ENCODE results near the gene TAB2. TPM values are rescaled to one million over a fixed set of nuclear protein-coding genes. Genes with fewer than 3 reads are reported as not detected.

The TAB2 gene
- total RNA-seq, 1 experiment from 2014 or later, result 38.1 TPM

DNA sequence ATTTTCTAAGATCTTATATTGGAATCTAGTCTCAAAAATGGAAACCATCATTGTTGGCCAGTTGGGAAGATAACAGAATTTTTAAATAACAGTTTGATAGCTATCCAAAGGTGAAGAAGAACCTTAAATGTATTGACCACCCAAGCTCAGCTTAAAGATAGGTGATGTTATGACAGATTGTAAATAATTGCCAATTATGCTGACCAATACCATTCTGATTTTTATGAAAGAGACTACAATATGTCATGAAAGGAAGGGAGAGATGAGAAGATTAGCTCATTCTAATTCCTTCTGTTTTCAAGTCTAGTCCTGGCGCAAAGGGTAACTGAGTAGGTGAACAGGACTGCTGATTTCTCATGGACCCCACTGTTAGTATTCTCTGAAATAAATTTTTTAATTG lies 5.7 kb upstream of the TAB2 start:
- CTCF ChIA-PET, result no interaction called here
- H3K4me3 Mint-ChIP-seq (ENCODE audit: low read depth, unreplicated experiment), result no peak overlapping the region
- H3K36me3 Mint-ChIP-seq (ENCODE audit: insufficient read depth, unreplicated experiment), result peaks cover 8% of the 10 kb centered on the region
- H3K27ac Mint-ChIP-seq (ENCODE audit: unreplicated experiment), result no peak overlapping the region
- peaks cover 3% of the 10 kb centered on the region for H3K9me3 Mint-ChIP-seq (ENCODE audit: low read depth, unreplicated experiment)
- intact Hi-C loops (cut with micrococcal nuclease; ENCODE audit: unreplicated experiment), result no loop called here
- no peaks in the 10 kb centered on the region for H3K27me3 Mint-ChIP-seq (ENCODE audit: unreplicated experiment)
- DNase-seq, result no peak
- no peaks in the 10 kb centered on the region for H3K4me1 Mint-ChIP-seq (ENCODE audit: low read depth, unreplicated experiment)
- BruUV-seq (replicated peaks), result no TSS peak
- TF ChIP-seq, protein P1, sequence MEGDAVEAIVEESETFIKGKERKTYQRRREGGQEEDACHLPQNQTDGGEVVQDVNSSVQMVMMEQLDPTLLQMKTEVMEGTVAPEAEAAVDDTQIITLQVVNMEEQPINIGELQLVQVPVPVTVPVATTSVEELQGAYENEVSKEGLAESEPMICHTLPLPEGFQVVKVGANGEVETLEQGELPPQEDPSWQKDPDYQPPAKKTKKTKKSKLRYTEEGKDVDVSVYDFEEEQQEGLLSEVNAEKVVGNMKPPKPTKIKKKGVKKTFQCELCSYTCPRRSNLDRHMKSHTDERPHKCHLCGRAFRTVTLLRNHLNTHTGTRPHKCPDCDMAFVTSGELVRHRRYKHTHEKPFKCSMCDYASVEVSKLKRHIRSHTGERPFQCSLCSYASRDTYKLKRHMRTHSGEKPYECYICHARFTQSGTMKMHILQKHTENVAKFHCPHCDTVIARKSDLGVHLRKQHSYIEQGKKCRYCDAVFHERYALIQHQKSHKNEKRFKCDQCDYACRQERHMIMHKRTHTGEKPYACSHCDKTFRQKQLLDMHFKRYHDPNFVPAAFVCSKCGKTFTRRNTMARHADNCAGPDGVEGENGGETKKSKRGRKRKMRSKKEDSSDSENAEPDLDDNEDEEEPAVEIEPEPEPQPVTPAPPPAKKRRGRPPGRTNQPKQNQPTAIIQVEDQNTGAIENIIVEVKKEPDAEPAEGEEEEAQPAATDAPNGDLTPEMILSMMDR (IDR thresholded peaks at IDR 0.05; ENCODE audit: unreplicated experiment), result no peak

DNA sequence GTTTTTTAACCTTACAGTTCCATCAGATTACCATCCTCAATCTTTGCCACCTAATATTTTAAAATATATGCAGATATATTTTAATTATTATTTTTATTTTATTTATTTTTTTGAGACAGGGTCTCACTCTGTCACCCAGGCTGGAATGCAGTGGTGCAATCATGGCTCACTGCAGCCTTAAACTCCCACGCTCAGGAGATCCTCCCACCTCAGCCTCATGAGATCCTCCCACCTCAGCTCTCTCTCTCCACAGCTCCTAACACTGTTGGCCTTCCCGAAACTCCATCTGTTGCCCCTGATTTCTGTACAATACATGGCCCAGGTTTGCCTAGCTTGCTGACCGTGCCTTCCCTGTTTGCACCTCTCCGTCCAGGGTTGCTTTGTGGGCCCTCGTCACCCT lies 4.4 kb upstream of the TAB2 start:
- Mint-ChIP-seq H3K4me1 (ENCODE audit: low read depth, unreplicated experiment) (no peaks in the 10 kb centered on the region), H3K27me3 (ENCODE audit: unreplicated experiment) (no peaks in the 10 kb centered on the region), H3K9me3 (ENCODE audit: low read depth, unreplicated experiment) (peaks cover 3% of the 10 kb centered on the region), H3K4me3 (ENCODE audit: low read depth, unreplicated experiment) (no peak overlapping the region), H3K27ac (ENCODE audit: unreplicated experiment) (no peak overlapping the region), H3K36me3 (ENCODE audit: insufficient read depth, unreplicated experiment) (peaks cover 20% of the 10 kb centered on the region)
- no TSS peak for BruUV-seq (replicated peaks)
- intact Hi-C loops (cut with micrococcal nuclease; ENCODE audit: unreplicated experiment), result no loop called here
- TF ChIP-seq, protein P1 (IDR thresholded peaks at IDR 0.05; ENCODE audit: unreplicated experiment), result no peak
- CTCF ChIA-PET, result no interaction called here
- DNase-seq, result no peak

DNA sequence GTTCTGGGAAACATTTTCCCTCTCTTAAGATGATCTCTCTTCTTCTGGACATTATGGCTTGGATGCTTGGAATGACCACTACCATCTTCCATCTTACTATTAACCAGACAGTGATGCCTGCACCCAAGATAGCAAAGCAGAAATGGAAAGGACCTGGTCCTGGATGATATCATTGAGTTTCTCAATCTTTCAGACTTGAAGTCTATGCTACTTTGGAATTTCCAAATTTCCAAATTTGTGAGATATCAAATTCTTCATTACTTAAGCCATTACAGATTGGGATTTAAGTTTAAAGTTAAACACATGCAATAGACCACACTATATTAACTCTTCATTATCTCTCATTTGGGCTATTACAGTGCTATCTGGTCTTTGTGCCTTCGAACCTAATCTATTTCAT lies 3.7 kb upstream of the TAB2 start:
- intact Hi-C loops (cut with micrococcal nuclease; ENCODE audit: unreplicated experiment), result no loop called here

DNA sequence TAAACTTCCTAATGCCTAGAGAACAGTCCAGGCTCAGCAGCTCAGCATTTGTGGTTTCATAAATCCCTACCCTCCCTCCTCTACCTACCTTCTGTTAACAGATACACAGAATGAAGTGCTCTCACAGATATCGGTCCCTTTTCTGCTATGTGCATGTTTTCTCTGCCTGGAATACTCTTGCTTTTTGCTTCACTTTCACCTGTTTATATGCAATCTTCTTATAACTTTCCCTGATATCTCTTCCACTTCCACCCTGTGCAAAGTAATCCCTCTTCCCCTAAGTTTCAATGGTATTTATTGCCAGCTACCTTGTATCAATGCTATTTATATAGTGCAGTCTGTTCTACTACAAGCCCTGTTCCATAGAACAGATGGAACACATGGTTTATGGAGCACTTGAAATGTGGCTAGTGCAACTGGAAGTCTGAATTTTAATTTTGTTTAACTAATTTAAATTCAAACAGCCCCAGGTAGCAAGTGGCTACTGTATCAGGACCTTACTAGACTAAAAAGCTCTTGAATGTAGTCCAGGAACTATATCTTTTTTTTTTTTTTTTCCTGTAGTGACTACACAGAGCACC lies 3.1 kb upstream of the TAB2 start:
- H3K4me1 Mint-ChIP-seq (ENCODE audit: low read depth, unreplicated experiment), result no peaks in the 10 kb centered on the region
- no peak overlapping the region for H3K4me3 Mint-ChIP-seq (ENCODE audit: low read depth, unreplicated experiment)
- peaks cover 3% of the 10 kb centered on the region for H3K9me3 Mint-ChIP-seq (ENCODE audit: low read depth, unreplicated experiment)
- H3K36me3 Mint-ChIP-seq (ENCODE audit: insufficient read depth, unreplicated experiment), result peaks cover 29% of the 10 kb centered on the region
- no peaks in the 10 kb centered on the region for H3K27me3 Mint-ChIP-seq (ENCODE audit: unreplicated experiment)
- TF ChIP-seq, protein P1 (IDR thresholded peaks at IDR 0.05; ENCODE audit: unreplicated experiment), result no peak
- no peak for DNase-seq
- no peak overlapping the region for H3K27ac Mint-ChIP-seq (ENCODE audit: unreplicated experiment)
- BruUV-seq (replicated peaks), result no TSS peak
- intact Hi-C loops (cut with micrococcal nuclease; ENCODE audit: unreplicated experiment), result no loop called here
- CTCF ChIA-PET, result interaction anchor here (0.8 kb wide), 1 partner anchor 57 kb away, joined by 5 read pairs; no protein-coding TSS in a partner anchor

More for the DNA sequence above, 3.7 kb upstream of the TAB2 start:
- no peak for DNase-seq
- Mint-ChIP-seq H3K4me1 (ENCODE audit: low read depth, unreplicated experiment) (no peaks in the 10 kb centered on the region), H3K4me3 (ENCODE audit: low read depth, unreplicated experiment) (no peak overlapping the region), H3K27me3 (ENCODE audit: unreplicated experiment) (no peaks in the 10 kb centered on the region), H3K27ac (ENCODE audit: unreplicated experiment) (no peak overlapping the region), H3K36me3 (ENCODE audit: insufficient read depth, unreplicated experiment) (peaks cover 28% of the 10 kb centered on the region), H3K9me3 (ENCODE audit: low read depth, unreplicated experiment) (peaks cover 3% of the 10 kb centered on the region)
- CTCF ChIA-PET, result no interaction called here
- no TSS peak for BruUV-seq (replicated peaks)
- TF ChIP-seq, protein P1 (IDR thresholded peaks at IDR 0.05; ENCODE audit: unreplicated experiment), result no peak

Data from Calu3 (cell line).